K562 (cell line): ENCODE data around the gene PAFAH1B2. TPM values are rescaled to one million over a fixed set of nuclear protein-coding genes. Genes with fewer than 3 reads are reported as not detected.

Source experiments
- CCNT2 ChIP-seq: IDR thresholded peaks from 2 replicates; pipeline ENCODE4 v1.6.1; 2011; ENCODE audit warnings: borderline replicate concordance, low read depth, mild to moderate bottlenecking, moderate library complexity, mixed read lengths, low read length; ENCODE audit not compliant: insufficient read length; ENCODE audit errors: extremely low read depth
- CREB1 ChIP-seq, 2 experiments: sonication (generic) in 1 of 2; formaldehyde crosslinking in 1 of 2; IDR thresholded peaks; 2 replicates each; pipeline versions ENCODE4 v1.6.1 to v1.8.0; 2012 to 2022; ENCODE audit warnings: inconsistent platforms in 1 of 2, mild to moderate bottlenecking in 1 of 2, missing genetic modification reagents in 1 of 2, moderate library complexity in 1 of 2
- CREM ChIP-seq: IDR thresholded peaks from 2 replicates; pipeline ENCODE4 v1.6.1; 2014; ENCODE audit warnings: antibody characterized with exemption, low read depth
- NRF1 ChIP-seq, 2 experiments: fragments of 450-650 bp; IDR thresholded peaks in 1 of 2; conservative IDR thresholded peaks in 1 of 2; 2 replicates each; pipeline ENCODE4 v1.6.1; 2014; ENCODE audit warnings: mild to moderate bottlenecking in 2 of 2
- PHF21A ChIP-seq: fragments of 450-650 bp; IDR thresholded peaks from 2 replicates; pipeline ENCODE4 v1.6.1; 2017; ENCODE audit warnings: low read depth, borderline replicate concordance
- PRDM10 ChIP-seq: fragments of 450-650 bp; IDR thresholded peaks from 2 replicates; pipeline ENCODE4 v1.6.1; 2018; ENCODE audit not compliant: partially characterized antibody
- TCF3 ChIP-seq: sonication (generic); formaldehyde crosslinking; IDR thresholded peaks from 2 replicates; pipeline ENCODE4 v1.4.0; 2020; ENCODE audit warnings: mild to moderate bottlenecking, missing genetic modification reagents
- XRCC5 ChIP-seq: fragments of 200-400 bp; formaldehyde crosslinking; IDR thresholded peaks from 2 replicates; pipeline ENCODE4 v1.6.1; 2017; ENCODE audit warnings: low read depth, mild to moderate bottlenecking, low read length
- YBX1 ChIP-seq: fragments of 450-650 bp; IDR thresholded peaks from 2 replicates; pipeline ENCODE4 v1.7.1; 2016; ENCODE audit warnings: mild to moderate bottlenecking
- ZFP91 ChIP-seq: sonication (generic); formaldehyde crosslinking; IDR thresholded peaks from 2 replicates; pipeline ENCODE4 v1.8.0; 2022; ENCODE audit warnings: mild to moderate bottlenecking, missing genetic modification reagents
- ZKSCAN1 ChIP-seq: fragments of 150-350 bp; IDR thresholded peaks from 2 replicates; pipeline ENCODE4 v1.6.1; 2016; ENCODE audit warnings: low read depth, low read length
- ZNF592 ChIP-seq: fragments of 450-650 bp; IDR thresholded peaks from 2 replicates; pipeline ENCODE4 v1.6.1; 2017; ENCODE audit warnings: antibody characterized with exemption, mild to moderate bottlenecking
- polyA plus RNA-seq, 8 experiments: library from polyadenylated mRNA; depleted of rRNA in 4 of 8; stranded (reverse) in 5 of 8; unstranded in 3 of 8; fragments of >200 nt; fragmentation: Nextera tagmentation in 2 of 8; fragmentation: Illumina TruSeq in 1 of 8; extraction: Ambion mirVana in 2 of 8; extraction: Trizol in 1 of 8; gene quantifications; 2 replicates each; pipeline versions ENCODE4 v1.2.1 to v1.2.3, GENCODE V29; 2011 to 2014; ENCODE audit warnings: inconsistent platforms in 1 of 8, missing spikeins in 1 of 8
- total RNA-seq, 7 experiments: library from RNA; depleted of rRNA in 6 of 7; stranded (reverse); fragments of >200 nt in 6 of 7; fragmentation: Illumina TruSeq in 2 of 7; extraction: Trizol in 2 of 7; gene quantifications; 2 replicates each; pipeline versions ENCODE4 v1.2.1 to v1.2.3, GENCODE V29; 2011 to 2021; ENCODE audit warnings: low replicate concordance in 1 of 7

Gene PAFAH1B2
- total and polyA plus RNA-seq, 9 of the 15 experiments (the other 6 are each of a cell fraction or from before 2014, with no cell fraction given): 27.8 to 94.7 (median 64.9) TPM

GRCh38 chr11:117178210-117179034 is 34.3 kb downstream of the PAFAH1B2 start, which contains the start of gene SIDT2 (continued):
- TF ChIP-seq CCNT2: peak; percentile 76
- 0 out of 2 replicates have a peak, but pooled peaks have one; percentile 34 for TF ChIP-seq XRCC5
- no peak for TF ChIP-seq YBX1
- TF ChIP-seq TCF3 (CRISPR knock-in tag): peak; percentile 22; the same call in 1 of the 2 replicates
- peak; percentile 85 to 87 for TF ChIP-seq NRF1 (conservative IDR thresholded peaks at IDR 0.05 in 1 of 2, IDR thresholded peaks at IDR 0.05 in 1 of 2)
- 0 out of 2 replicates have a peak, but pooled peaks have one; percentile 12 for TF ChIP-seq ZNF592
- peak; percentile 43; the same call in 1 of the 2 replicates for TF ChIP-seq PHF21A
- peak; percentile 94 for TF ChIP-seq CREM
- TF ChIP-seq ZFP91 (CRISPR knock-in tag): peak; percentile 99
- no peak for TF ChIP-seq ZKSCAN1
- TF ChIP-seq PRDM10: peak; percentile 93
- TF ChIP-seq CREB1 (IDR thresholded peaks at IDR 0.05): peak; percentile 88
- TF ChIP-seq CREB1 (CRISPR knock-in tag; IDR thresholded peaks at IDR 0.05): peak; percentile 80
